Mucosa of descending colon (tissue), 3 donors: ENCODE results near the gene COMT. TPM values are rescaled to one million over a fixed set of nuclear protein-coding genes. Genes with fewer than 3 reads are reported as not detected.

ENCODE experiments used
- ATAC-seq: fragments of 200-7000 bp; cut with Tn5 transposase; one replicate; pipeline ENCODE4 v1.9.1; 2020; ENCODE audit warnings: mild to moderate bottlenecking, moderate library complexity
- DNase-seq, 3 donors: peaks; one replicate each; pipeline ENCODE4 v3.0.0-alpha.2; 2020
- H3K36me3 ChIP-seq: fragments of 200-600 bp; one replicate; pipeline ENCODE4 v1.8.0; 2021; ENCODE audit warnings: low read depth, mild to moderate bottlenecking
- H3K4me1 ChIP-seq: fragments of 200-600 bp; one replicate; pipeline ENCODE4 v1.8.0; 2021; ENCODE audit warnings: low read depth, mild to moderate bottlenecking
- H3K4me3 ChIP-seq: fragments of 200-600 bp; one replicate; pipeline ENCODE4 v1.8.0; 2021; ENCODE audit warnings: mild to moderate bottlenecking
- H3K9me3 ChIP-seq: fragments of 200-600 bp; one replicate; pipeline ENCODE4 v1.8.0; 2021; ENCODE audit warnings: mild to moderate bottlenecking
- CTCF ChIP-seq: fragments of 200-600 bp; IDR thresholded peaks from one replicate; pipeline ENCODE4 v1.8.0; 2022; ENCODE audit warnings: antibody characterized with exemption, mild to moderate bottlenecking
- intact Hi-C, 2 donors: fragments of 100-400 bp; cut with DNase I in 1 of 2; cut with micrococcal nuclease in 1 of 2; formaldehyde crosslinking; loops; one replicate each; pipeline versions ENCODE4 v1.11.0 to v1.11.1; 2022; cut with DNase I, micrococcal nuclease
- total RNA-seq, 3 donors: library from RNA; stranded (reverse); fragmentation: NEBNext Ultra II Directional in 2 of 3; extraction: Animal tissue kit (Norgen Biotek cat#: 25700) in 2 of 3; gene quantifications; one replicate each; pipeline versions ENCODE4 v1.2.1 to v1.2.4, GENCODE V29; 2021 to 2023
- donor health status: DM: no; HTN: no; CAD: no; lungs with moderate emphysema.
- donor health status: DM: no; HTN: no; CAD: no.
- donor health status: DM: no; HTN: yes; CAD: no.

COMT gene
- total RNA-seq, 3 donors from 2014 or later = 61.2 to 88.7 (median 70.7) TPM

- intact Hi-C loops = no loop called here
- H3K36me3 ChIP-seq = peaks cover 3% of the 10 kb centered on the region
- H3K4me3 ChIP-seq = no peak overlapping the region
- no peak for ATAC-seq
- no peaks in the 10 kb centered on the region for H3K4me1 ChIP-seq
- no peak for DNase-seq
- TF ChIP-seq CTCF = no peak
- no peaks in the 10 kb centered on the region for H3K9me3 ChIP-seq
These were observed 25.6 kb upstream of the COMT start for GRCh38 chr22:19916006-19916405.

GRCh38 chr22:19916941-19917340 lies 24.6 kb upstream of the COMT start:
- TF ChIP-seq CTCF = no peak
- DNase-seq = no peak
- intact Hi-C loops = no loop called here
- H3K9me3 ChIP-seq = no peaks in the 10 kb centered on the region
- H3K4me1 ChIP-seq = no peaks in the 10 kb centered on the region
- no peak overlapping the region for H3K4me3 ChIP-seq
- no peak for ATAC-seq
- H3K36me3 ChIP-seq = peaks cover 3% of the 10 kb centered on the region

- intact Hi-C loops = no loop called here
These were observed 24.0 kb upstream of the COMT start for GRCh38 chr22:19917389-19918138.

GRCh38 chr22:19918332-19919106 lies 23.1 kb upstream of the COMT start:
- intact Hi-C loops = no loop called here
- Histone ChIP-seq H3K4me3 (no peak overlapping the region), H3K36me3 (peaks cover 3% of the 10 kb centered on the region), H3K9me3 (no peaks in the 10 kb centered on the region), H3K4me1 (no peaks in the 10 kb centered on the region)
- no peak for TF ChIP-seq CTCF
- no peak for DNase-seq
- no peak for ATAC-seq

More at GRCh38 chr22:19917389-19918138, 24.0 kb upstream of the COMT start:
- no peaks in the 10 kb centered on the region for H3K9me3 ChIP-seq
- DNase-seq (no peak), ATAC-seq (no peak)
- no peak overlapping the region for H3K4me3 ChIP-seq
- H3K36me3 ChIP-seq = peaks cover 3% of the 10 kb centered on the region
- no peak for TF ChIP-seq CTCF
- no peaks in the 10 kb centered on the region for H3K4me1 ChIP-seq

- intact Hi-C loops = no loop called here
- H3K36me3 ChIP-seq = no peaks in the 10 kb centered on the region
- ATAC-seq (no peak), DNase-seq (no peak)
- H3K4me1 ChIP-seq = no peaks in the 10 kb centered on the region
- H3K4me3 ChIP-seq = no peak overlapping the region
- H3K9me3 ChIP-seq = no peaks in the 10 kb centered on the region
- no peak for TF ChIP-seq CTCF
These were observed 21.7 kb upstream of the COMT start for GRCh38 chr22:19919701-19920363.
